Brain pericyte (primary cell): ENCODE results near the gene MTRFR.
"Not testable (repeated sequence)": the region's sequence is repeated elsewhere in the genome, so short reads cannot be mapped to it uniquely, and the experiment has no call there.

Experiments
- DNase-seq: peaks from one replicate; pipeline ENCODE4 v3.0.0-alpha.2; 2012; ENCODE audit warnings: low read depth, low spot score

Gene MTRFR

DNA sequence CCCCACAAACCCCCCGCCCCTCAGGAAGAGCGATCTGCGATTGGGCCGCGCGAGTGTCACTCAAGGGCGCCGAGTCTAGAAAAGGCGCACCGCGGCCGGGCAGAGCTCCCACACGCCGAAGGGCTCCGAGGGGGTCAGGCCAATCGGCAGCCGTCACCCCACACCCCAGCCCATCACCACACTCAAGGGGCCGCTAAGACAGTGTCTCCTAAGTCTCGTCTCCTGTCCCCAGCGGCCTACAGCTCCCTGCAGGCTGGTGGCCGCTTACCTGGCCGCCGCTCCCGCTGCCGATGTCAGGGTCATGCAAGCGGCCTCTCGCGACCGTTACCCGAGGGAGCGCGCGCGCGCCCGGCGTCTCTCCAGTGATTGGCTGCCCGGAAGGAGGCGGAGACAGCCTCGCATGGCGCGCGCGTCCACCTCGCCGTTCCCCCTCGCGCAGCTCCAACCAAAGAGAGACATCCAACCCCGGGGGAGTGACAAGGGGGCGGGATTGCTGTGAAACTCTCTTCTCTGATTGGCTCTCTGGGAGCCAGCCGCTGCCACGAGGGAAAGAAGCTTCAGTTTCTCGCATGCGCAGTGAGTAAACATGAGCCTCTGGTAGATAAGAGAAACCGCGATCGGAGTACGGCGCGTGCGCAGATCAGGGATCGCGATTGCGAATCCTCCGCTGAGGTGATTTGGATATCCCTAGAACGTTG lies at the start of gene MTRFR, which contains the start of gene MPHOSPH9:
Gene MTRFR (plus strand): TSS at position 630 of the 698 bp plus-strand sequence. CDS start 20,239 bp downstream, outside the sequence.
Gene MPHOSPH9 (minus strand): TSS at position 335 of the 698 bp plus-strand sequence. CDS start 2,777 bp downstream, outside the sequence.
- peak; percentile 99 for DNase-seq

DNA sequence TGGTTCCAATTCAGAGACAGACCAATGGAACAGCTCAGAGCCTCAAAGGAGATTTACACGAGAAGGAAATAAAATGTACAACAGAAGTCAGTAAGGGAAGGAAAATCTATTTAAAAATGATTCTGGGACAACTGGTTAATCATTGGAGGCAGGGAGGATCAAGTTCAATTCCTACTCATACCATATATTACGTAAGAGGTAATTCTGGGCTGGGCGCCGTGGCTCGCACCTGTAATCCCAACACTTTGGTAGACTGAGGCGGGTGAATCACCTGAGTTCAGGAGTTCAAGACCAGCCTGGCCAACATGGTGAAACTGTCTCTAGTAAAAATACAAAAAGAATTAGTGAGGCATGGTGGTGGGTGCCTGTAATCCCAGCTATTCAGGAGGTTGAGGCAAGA lies 45.6 kb upstream of the MTRFR start:
- no peak for DNase-seq

- no peak for DNase-seq
Measured at GRCh38 chr12:123199936-123200335, 33.3 kb upstream of the MTRFR start.

GRCh38 chr12:123200414-123200813 lies 32.8 kb upstream of the MTRFR start:
- no peak for DNase-seq

DNA sequence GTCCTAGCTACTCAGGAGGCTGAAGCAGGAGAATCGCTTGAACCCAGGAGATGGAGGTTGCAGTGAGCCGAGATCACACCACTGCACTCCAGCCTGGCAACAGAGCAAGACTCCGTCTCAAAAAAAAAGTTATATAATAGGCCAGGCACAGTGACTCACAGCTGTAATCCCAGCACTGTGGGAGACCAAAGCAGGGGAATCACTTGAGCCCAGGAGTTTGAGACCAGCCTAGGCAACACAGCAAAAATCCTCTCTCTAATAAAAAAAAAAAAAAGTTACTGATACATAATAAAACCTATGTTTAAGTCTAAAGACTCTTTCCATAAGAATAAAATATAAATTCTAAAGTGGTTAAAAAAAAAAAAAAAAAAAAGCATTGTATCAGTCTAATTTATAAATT lies 26.4 kb upstream of the MTRFR start:
- not testable (repeated sequence) for DNase-seq

DNA sequence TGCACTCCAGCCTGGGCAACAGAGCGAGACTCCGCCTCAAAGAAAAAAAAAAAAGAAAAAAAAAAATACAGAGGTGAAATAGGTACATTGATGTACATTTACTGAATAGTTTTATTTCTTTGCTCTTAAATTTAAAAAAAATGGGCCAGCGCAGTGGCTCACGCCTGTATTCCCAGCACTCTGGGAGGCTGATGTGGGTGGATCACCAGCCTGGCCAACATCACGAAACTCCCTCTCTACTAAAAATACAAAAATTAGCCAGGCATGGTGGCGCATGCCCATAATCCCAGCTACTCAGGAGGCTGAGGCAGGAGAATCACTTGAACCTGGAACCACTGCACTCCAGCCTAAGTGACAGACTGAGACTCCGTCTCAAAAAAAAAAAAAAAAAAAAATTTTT lies 25.4 kb upstream of the MTRFR start:
- DNase-seq = not testable (repeated sequence)

DNA sequence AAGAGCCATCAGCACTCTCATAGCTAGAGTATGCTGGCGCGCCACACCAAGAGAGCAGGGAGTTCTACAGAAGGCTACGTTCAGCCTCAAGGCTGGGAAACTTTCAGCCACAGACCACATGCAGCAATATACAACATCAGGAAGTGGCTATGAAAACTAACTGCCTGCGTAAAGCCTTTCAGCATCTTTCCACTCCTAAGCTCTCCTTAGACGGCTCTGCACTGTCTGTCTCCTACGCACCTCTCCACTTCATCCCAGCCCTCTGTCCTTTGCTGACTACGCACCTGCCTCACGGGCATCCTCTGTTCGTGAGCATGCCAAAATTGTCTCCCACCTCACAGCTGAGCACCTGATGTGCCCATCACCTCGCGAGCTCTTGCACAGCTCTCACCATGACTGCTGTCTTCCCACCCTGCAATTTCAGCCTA lies 10.0 kb upstream of the MTRFR start:
- DNase-seq = no peak

GRCh38 chr12:123225443-123225842 lies 7.8 kb upstream of the MTRFR start:
- no peak for DNase-seq

DNA sequence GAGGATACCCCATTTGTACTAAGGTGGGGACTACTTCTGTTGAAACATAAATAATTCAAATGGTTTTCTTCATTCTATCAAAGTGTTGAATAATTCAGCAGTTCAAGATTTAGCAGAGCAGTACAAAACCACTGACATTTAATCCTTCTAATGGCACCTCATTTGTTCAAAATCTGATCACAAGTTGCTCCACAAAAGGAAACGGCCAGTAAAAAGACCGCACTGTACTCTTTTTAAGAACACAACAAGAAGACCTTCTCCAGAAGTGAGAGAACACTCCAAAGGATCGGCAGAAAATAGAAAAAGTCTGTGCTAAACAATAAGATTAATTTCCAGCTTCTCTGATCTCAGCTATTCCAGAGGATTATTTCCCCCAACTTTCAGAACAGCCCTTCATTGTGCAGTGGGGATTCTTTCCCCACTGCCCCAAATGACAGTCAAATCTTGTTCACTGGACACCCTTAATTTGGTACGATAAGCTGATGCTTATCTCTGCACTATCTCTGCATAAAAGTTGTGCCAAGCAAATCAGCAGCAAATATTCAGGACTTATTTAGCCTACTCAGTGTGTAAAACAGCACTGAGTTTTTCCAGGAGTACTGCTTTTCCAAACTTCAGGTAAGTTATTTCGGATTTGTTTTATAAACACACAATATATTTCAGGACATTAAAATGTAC lies 5.5 kb upstream of the MTRFR start:
- no peak for DNase-seq

DNA sequence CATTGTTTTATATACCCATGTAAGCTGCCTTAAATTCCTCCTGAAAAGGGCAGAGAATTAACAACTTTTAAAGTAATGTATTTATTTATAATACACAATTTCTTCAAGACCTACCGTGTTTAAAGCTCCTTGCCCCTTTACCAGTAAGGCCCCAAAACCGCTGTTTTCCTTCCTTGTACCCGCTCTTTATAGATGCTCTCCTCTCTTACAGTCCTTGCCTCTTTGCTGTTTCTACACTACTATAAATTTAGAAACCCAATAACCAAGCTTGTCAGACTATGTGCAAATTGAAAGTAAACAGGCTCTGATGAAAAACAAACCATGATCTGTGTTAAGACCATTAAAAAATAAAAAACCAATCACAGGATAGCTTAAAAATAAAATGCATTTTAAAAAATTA lies 4.2 kb upstream of the MTRFR start:
- DNase-seq = no peak

DNA sequence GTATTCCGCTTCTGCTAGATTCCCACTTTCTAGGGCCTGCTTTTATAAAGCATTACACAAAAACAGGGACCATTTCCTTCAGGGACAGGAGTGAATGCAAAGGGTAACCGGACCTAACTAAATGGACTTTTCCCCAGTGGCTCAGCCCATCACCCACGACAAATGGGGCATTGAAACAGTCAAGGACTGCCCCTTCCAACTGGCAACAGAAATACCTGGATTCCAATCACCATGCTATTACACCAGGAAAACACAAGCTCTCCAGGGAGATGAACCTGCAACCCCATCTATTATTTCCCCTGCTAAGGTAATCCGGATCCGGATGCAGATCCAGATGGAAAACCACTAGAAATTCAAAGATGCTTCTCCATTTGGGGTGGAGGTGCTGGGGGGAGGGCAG lies 1.3 kb upstream of the MTRFR start:
- DNase-seq = no peak

- DNase-seq = no peak
Measured at GRCh38 chr12:123232472-123232806, 797 bp upstream of the MTRFR start.

- no peak for DNase-seq
Measured at GRCh38 chr12:123233505-123234308, 471 bp downstream of the MTRFR start.

DNA sequence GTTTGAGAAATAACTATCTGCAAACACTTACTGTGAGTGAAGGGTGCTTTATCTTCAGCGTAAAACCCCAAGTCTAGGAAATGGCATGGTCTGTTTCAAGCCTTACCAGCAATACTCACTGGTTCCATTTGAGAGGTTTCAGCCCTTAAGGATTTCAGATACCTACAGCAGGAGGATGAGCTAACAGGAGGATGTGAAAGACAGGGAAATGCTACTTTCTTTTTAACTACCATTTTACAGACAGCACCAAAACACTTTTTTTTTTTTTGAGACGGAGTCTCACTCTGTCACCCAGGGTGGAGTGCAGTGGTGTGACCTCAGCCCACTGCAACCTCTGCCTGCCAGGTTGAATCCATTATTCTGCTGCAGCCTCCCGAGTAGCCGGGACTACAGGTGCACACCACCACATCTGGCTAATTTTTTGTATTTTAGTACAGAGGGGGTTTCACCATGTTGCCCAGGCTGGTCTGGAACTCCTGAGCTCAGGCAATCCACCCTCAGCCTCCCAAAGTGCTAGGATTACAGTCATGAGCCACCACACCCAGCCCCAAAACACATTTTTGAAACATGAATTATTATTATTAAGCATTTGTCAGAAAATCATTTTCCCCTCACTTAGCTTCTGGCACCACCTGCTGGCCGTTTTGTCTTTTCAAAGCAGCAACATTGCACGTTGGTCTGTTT lies 4.6 kb downstream of the MTRFR start:
- DNase-seq = no peak

GRCh38 chr12:123238330-123238682 lies 5.1 kb downstream of the MTRFR start:
- DNase-seq = no peak

GRCh38 chr12:123238961-123239360 lies 5.7 kb downstream of the MTRFR start:
- DNase-seq = no peak

- no peak for DNase-seq
Measured at GRCh38 chr12:123242116-123242904, 9.1 kb downstream of the MTRFR start.

DNA sequence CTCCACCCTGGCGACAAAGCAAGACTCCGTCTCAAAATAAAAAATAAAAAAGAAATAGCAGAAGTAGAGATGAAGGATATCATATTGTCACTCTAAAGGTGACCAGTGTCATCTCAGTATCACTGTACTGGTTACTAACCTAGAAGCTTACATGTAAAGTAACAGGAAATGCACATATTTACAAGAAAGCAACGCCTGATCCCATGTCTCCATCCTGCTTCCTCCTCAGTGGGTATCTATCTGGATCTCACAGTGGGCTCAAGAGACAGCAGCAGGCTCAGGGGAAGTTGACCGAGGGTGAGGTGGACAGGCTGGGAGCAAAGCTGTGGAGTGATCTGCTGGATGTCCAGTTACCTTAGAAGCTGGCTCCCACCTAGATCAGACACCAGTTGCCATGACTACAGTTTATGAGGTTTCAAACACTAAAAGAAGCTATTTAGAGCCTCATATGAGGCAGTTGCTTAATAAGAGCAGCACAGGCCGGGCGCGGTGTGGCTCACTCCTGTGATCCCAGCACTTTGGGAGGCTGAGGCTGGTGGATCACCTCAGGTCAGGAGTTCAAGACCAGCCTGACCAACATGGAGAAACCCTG lies 10.5 kb downstream of the MTRFR start:
- DNase-seq = no peak

- no peak for DNase-seq
Measured at GRCh38 chr12:123245678-123246077, 12.4 kb downstream of the MTRFR start.

DNA sequence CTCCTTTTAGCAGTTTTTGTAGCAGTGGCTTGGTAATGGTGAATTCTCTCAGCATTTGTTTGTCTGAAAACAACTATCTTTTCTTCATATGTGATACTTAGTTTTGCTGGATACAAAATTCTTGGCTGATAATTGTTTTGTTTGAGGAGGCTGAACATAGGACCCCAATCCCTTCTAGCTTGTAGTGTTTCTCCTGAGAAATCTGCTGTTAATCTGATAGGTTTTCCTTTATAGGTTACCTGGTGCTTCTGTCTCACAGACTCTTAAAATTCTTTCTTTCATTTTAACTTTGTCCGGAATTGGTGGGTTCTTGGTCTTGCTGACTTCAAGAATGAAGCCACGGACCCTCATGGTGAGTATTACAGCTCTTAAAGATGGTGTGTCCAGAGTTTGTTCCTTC lies 14.9 kb downstream of the MTRFR start:
- not testable (repeated sequence) for DNase-seq
